IPS DF 6.9 (cell line): ENCODE data around the gene GNLY.

Experiments used
- DNase-seq: peaks from one replicate; pipeline ENCODE4 v3.0.0-alpha.2; 2013; ENCODE audit warnings: low read depth, low spot score
- H3K27ac ChIP-seq: one replicate; pipeline ENCODE4 v1.5.1; 2013; ENCODE audit warnings: low read length, control low read depth
- H3K27me3 ChIP-seq: 2 replicates; pipeline ENCODE4 v1.6.1; 2013; ENCODE audit warnings: mild to moderate bottlenecking, low read length; ENCODE audit not compliant: control insufficient read depth, insufficient read depth
- H3K36me3 ChIP-seq: 2 replicates; pipeline ENCODE4 v1.6.1; 2013; ENCODE audit warnings: low read length; ENCODE audit not compliant: control insufficient read depth, insufficient read depth
- H3K4me1 ChIP-seq: 2 replicates; pipeline ENCODE4 v1.6.1; 2013; ENCODE audit warnings: low read length; ENCODE audit not compliant: control insufficient read depth, insufficient read depth
- H3K4me3 ChIP-seq: 2 replicates; pipeline ENCODE4 v1.5.1; 2013; ENCODE audit warnings: mild to moderate bottlenecking, low read length
- H3K9me3 ChIP-seq: 2 replicates; pipeline ENCODE4 v1.6.1; 2013; ENCODE audit warnings: low read length, inconsistent platforms; ENCODE audit not compliant: control insufficient read depth, insufficient read depth
- WGBS: extraction: QIAGEN DNeasy Blood & Tissue Kit; methylation state at CpG from one replicate; pipeline ENCODE4 v1.1.7; 2013; ENCODE audit warnings: mixed read lengths, missing lambda C conversion rate; ENCODE audit not compliant: insufficient read length, insufficient coverage; 5-methylcytosine and 5-hydroxymethylcytosine counted together

GNLY gene

DNA sequence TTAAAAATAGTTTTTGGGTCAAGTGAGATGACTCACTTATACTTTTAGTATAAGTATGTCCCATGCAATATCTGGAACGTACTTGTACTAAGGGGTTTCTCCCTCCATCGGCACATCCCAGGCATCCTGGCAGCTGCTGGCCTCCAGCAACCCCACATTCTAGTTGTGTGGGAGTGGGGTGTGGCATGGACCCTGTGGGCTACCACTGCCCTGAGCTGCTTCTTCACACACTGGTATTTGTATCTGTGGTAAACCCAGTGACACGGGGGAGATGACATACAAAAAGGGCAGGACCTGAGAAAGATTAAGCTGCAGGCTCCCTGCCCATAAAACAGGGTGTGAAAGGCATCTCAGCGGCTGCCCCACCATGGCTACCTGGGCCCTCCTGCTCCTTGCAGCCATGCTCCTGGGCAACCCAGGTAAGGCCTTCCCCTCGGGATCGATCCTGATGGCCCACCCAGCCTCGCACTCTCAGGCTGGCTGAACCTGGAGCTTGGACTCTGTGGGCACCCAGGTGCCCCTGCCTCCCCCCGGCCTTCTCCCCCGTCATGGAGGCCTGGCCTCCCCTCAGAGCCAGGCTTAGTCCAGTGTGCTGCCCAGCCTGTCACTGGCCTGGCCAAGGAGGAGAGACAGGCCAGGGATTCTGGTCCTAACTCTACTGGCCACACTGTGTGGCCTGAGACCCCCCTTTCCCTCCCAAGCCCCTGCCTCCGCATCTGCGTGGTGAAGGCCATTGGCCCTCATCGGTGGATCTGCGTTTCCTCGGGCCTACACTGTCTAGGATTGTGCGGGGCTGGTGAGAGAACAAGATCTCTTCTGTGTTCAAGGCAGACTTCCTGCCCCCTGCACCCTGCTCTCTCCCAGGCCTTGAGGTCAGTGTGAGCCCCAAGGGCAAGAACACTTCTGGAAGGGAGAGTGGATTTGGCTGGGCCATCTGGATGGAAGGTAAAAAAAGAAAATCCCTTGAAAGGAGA is at the start of gene GNLY:
Gene GNLY, plus strand, starts transcription at position 307 of the 974 bp plus-strand sequence. Its CDS starts 61 bp downstream, at position 368.
- no peaks in the 10 kb centered on the region for H3K27me3 ChIP-seq
- H3K4me1 ChIP-seq = no peaks in the 10 kb centered on the region
- H3K9me3 ChIP-seq = no peaks in the 10 kb centered on the region
- no peaks in the 10 kb centered on the region for H3K36me3 ChIP-seq
- H3K27ac ChIP-seq = no peak within 1 kb of the TSS
- no peak within 1 kb of the TSS for H3K4me3 ChIP-seq
- no peak for DNase-seq
- no CpG with 5 or more reads among the region's 15 CpGs for WGBS

DNA sequence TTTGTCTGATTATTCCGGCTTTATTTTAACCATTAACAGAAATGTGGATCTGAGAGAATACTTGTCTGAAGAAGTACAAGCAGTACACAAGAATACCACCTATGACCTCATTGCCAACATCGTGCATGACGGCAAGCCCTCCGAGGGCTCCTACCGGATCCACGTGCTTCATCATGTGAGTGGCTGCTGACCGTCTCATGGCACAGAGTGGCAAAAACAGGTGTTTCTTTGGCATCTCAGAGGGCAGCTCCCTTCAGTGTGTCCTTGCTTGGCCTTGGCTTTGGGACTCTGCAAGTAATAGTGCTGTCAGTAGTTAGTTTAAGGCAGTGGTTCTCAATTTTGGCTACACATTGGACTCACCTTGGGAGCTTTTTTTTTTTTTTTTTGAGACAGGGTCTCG is 49.2 kb upstream of the GNLY start:
- Histone ChIP-seq H3K4me1 (no peaks in the 10 kb centered on the region), H3K27me3 (no peaks in the 10 kb centered on the region), H3K36me3 (peaks cover 48% of the 10 kb centered on the region), H3K4me3 (no peak overlapping the region), H3K27ac (no peak overlapping the region), H3K9me3 (no peaks in the 10 kb centered on the region)
- no peak for DNase-seq
- WGBS = no CpG with 5 or more reads among the region's 8 CpGs

DNA sequence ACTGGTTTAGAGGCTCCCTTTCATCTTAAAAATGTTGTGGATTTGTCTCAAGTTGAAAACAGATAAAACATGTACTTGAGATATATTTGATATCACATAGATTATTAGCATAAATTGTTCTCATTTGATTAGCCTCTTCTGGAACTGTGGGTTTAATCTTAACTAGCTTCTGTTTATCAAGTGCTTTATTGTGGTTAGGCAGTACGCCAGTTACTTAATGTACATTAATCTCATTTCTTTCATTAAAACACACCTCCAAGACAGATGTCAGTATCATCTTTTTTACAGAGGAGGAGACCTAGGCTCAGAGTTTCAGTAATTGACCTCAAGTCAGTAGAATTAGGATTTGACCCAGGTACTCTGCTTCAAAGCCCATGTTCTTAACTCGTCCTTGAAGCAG is 48.0 kb upstream of the GNLY start:
- Histone ChIP-seq H3K27ac (no peak overlapping the region), H3K4me1 (no peaks in the 10 kb centered on the region), H3K4me3 (no peak overlapping the region), H3K27me3 (no peaks in the 10 kb centered on the region), H3K9me3 (no peaks in the 10 kb centered on the region), H3K36me3 (peaks cover 47% of the 10 kb centered on the region)
- DNase-seq = no peak
- WGBS = no CpG with 5 or more reads among the region's 2 CpGs

DNA sequence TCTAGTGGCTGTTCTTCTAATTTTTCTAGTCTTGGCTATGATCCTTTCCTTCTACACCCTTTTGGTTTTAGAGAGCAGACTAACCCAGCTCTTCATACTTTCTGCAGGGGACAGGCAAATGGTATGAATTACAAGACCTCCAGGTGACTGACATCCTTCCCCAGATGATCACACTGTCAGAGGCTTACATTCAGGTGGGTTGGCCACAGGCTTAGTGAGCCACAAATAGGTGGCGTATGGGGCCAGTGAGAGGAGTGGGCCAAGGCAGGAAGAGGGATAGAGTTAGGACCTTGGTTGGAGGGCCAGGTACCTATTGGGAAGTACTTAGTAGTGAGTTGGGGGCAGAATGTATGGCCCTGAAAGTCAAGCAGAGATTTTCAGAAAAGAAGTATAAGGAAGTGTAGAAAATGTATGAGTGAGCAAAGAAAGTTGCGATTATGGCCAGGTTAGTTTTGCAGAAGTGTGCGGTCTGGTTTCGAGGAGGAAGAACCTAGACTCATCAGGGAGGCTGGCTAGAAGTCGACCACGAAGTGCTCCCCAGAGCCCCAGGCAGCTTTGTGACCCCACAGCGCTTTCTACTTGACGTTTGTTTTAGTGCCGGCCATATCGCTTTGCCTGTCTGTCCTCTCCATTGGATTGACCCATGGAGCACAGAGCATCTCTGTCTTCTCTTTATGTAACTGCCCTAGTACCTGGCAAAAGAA is 46.2 kb upstream of the GNLY start:
- no CpG with 5 or more reads among the region's 10 CpGs for WGBS
- DNase-seq = no peak
- H3K27ac ChIP-seq = no peak overlapping the region
- no peaks in the 10 kb centered on the region for H3K9me3 ChIP-seq
- H3K4me3 ChIP-seq = no peak overlapping the region
- no peaks in the 10 kb centered on the region for H3K27me3 ChIP-seq
- peaks cover 40% of the 10 kb centered on the region for H3K36me3 ChIP-seq
- H3K4me1 ChIP-seq = no peaks in the 10 kb centered on the region

DNA sequence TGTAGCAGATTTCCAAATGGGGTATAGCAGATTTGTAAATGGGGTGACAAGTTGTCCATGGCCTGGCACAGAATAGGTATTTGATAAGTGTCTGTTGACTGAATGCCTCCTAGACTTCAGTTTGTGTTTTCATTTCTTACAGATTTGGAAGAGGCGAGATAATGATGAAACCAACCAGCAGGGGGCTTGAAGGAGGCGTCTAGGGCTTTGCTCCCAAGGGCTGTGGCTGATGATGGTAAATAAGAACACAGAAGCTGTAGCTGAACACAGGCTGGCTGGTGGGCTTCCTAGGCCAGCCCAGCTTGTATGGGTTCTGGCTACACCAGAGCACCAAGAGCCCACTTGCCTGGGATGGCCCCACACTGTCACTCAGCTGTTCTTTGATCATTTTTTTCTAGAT is 45.5 kb upstream of the GNLY start:
- H3K9me3 ChIP-seq = no peaks in the 10 kb centered on the region
- no CpG with 5 or more reads among the region's 2 CpGs for WGBS
- H3K36me3 ChIP-seq = peaks cover 40% of the 10 kb centered on the region

DNA sequence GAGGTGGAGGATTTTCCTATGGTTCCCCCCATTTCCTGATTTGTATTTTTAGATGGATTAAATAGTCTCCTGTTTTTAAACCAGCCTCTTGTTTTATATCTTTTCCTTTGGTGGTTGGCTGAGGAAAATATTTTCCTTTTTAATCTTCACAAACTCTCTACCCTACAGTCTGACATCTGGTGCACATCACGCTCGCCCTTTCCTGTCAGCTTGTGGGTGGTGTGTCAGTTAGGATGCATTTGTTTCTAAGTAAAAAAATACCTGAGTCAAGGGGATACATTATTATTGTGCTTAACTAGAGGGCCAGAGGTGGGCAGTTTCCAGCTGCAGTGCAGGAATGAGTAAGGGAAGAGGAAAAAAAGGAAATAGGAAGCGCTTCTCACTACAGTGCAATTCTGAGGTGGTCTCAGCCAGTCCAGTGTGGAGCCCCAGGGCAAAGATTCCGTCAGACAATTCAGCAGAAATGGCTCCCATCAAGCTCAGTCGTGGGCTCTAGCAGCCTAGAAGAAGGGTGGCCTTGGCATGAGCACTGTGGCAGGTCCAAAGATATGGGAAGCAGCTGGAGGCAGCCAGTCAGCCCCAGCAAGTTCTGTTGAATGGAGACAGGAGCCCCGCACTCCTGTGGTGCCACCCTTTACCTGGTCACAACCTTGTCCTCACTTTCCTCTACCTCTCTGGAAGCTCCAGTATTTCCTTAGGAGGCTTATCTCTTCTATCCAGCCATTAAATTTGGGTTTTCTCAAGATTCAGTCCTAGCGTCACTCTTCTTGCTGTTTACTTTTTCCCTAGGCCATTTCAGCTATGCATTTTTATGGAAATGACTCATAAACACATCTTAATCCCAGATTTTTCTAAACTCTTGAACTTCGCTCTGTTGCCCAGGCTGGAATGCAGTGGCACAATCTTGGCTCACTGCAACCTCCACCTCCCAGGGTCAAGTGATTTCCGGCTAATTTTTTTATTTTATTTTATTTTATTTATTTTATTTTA is 44.7 kb upstream of the GNLY start:
- no CpG with 5 or more reads among the region's 9 CpGs for WGBS
- Histone ChIP-seq H3K4me1 (no peaks in the 10 kb centered on the region), H3K4me3 (no peak overlapping the region), H3K27ac (no peak overlapping the region), H3K36me3 (peaks cover 37% of the 10 kb centered on the region), H3K27me3 (no peaks in the 10 kb centered on the region), H3K9me3 (no peaks in the 10 kb centered on the region)
- DNase-seq = no peak

More for the DNA sequence above, 45.5 kb upstream of the GNLY start:
- H3K4me3 ChIP-seq = no peak overlapping the region
- H3K4me1 ChIP-seq = no peaks in the 10 kb centered on the region
- DNase-seq = no peak
- no peak overlapping the region for H3K27ac ChIP-seq
- no peaks in the 10 kb centered on the region for H3K27me3 ChIP-seq

DNA sequence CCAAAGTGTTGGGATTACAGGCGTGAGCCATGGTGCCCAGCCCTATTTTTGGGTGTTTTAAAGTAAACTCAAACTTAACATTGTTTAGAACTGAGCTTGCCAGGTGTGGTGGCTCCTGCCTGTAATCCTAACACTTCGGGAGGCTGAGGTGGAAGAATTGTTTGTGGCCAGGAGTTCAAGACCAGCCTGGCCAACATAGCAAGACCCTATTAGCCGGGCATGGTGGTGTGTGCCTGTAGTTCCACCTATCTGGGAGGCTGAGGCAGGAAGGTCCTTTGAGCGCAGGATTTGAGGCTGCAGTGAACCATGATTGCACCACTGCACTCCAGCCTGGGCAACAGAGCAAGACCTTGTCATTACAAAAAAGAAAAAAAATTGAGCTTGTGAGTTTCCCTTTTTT is 43.7 kb upstream of the GNLY start:
- Histone ChIP-seq H3K9me3 (no peaks in the 10 kb centered on the region), H3K36me3 (peaks cover 32% of the 10 kb centered on the region; the same call in 1 of the 2 replicates), H3K27ac (no peak overlapping the region), H3K4me3 (no peak overlapping the region), H3K4me1 (no peaks in the 10 kb centered on the region), H3K27me3 (no peaks in the 10 kb centered on the region)
- DNase-seq = no peak
- WGBS = no CpG with 5 or more reads among the region's 4 CpGs

DNA sequence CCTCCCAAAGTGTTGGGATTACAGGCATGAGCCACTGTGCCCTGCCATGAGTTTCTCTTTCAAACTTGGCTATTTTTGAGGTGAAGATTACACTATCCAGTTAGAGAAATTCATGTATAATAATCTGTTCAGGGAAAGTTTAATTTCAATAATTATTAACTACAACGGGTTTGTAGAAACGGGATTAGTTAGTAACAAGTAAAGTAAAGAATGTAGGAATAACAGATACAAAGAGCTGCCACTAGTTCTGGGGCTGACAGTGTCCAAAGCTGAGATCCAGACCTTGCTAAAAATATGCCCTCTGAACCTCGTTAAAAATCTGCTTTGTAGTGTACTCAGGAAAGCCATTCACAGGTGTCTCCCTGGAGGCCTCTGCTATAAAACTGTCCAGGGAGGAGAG is 43.1 kb upstream of the GNLY start:
- DNase-seq = no peak
- Histone ChIP-seq H3K4me3 (no peak overlapping the region), H3K27ac (no peak overlapping the region), H3K4me1 (no peaks in the 10 kb centered on the region), H3K27me3 (no peaks in the 10 kb centered on the region), H3K9me3 (no peaks in the 10 kb centered on the region), H3K36me3 (peaks cover 28% of the 10 kb centered on the region; the same call in 1 of the 2 replicates)
- WGBS = 100% methylated on average over 2 of the region's 3 CpGs

DNA sequence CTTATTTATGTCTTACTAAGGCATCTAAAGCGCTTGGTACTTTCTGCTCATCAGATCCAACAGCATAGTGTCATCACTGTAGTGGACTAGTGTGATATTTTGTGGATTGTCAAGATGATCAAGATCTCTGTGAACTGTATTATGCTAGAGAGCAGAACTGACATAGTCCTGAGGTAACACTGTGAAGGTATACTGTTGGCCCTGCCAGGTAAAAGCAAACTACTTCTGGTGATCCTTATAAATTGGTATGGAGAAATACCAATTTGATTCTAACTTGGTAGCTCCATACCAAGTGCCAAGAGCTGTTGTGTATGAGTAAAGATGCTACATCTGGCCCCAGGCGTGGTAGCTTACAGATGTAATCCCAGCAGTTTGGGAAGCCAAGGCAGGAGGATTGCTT is 42.1 kb upstream of the GNLY start:
- no CpG with 5 or more reads among the region's 2 CpGs for WGBS
- Histone ChIP-seq H3K27me3 (no peaks in the 10 kb centered on the region), H3K27ac (no peak overlapping the region), H3K4me3 (no peak overlapping the region), H3K9me3 (no peaks in the 10 kb centered on the region), H3K36me3 (peaks cover 27% of the 10 kb centered on the region; the same call in 1 of the 2 replicates), H3K4me1 (no peaks in the 10 kb centered on the region)
- DNase-seq = no peak

DNA sequence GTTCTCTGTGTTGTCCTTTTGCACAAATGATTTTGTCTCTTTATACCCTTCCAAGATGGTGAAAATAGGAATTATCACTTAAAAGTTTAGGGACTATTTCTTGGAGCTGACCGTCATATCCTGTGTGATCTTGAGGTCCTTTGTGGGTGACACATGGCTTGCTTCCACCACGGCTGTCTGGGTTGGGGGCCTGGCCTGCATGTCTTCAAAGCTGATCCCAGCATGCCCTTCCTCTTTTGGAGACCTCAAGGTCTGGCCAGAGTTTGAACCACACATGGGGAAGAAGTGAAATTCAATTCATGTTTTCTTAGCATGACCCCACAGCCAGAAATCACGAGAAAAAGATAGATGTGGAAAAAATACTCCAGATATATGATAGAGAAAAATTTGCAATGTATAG is 40.2 kb upstream of the GNLY start:
- H3K36me3 ChIP-seq = peaks cover 11% of the 10 kb centered on the region; the same call in 1 of the 2 replicates
- DNase-seq = no peak
- no CpG with 5 or more reads among the region's 3 CpGs for WGBS

More for the DNA sequence above, 40.2 kb upstream of the GNLY start:
- Histone ChIP-seq H3K4me1 (no peaks in the 10 kb centered on the region), H3K9me3 (no peaks in the 10 kb centered on the region), H3K27ac (no peak overlapping the region), H3K27me3 (no peaks in the 10 kb centered on the region), H3K4me3 (no peak overlapping the region)
